ENCODE results near the gene SMKR1.

SMKR1 gene

DNA sequence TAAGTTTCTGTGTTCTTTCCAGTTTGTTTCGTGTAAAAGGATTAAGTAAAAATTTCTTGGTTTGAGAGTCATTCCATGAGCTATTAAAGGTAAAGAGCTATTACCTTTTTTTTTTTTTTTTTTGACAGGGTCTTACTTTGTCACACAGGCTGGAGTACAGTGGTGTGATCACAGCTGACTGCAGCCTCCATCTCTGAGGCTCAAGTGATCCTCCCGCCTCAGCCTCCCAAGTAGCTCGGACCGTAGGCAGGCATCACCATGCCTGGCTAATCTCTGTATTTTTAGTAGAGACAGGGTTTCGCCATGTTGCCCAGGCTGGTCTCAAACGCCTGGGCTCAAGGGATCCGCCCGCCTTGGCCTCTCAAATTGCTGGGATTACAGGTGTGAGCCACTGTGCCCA lies 1.4 kb downstream of the SMKR1 start:
- H3K27ac ChIP-seq, result no peak overlapping the region
- DNase-seq (ENCODE audit: low spot score), result no peak
- POLR2A ChIA-PET (ENCODE audit: low non-redundant PET), result no interaction called here
- TF ChIP-seq CTCF (conservative IDR thresholded peaks at IDR 0.05; ENCODE audit: low read depth), result no peak
- CTCF ChIA-PET, result no interaction called here

GRCh38 chr7:129512192-129512591 lies 9.9 kb downstream of the SMKR1 start:
- ChIA-PET CTCF (no interaction called here), POLR2A (ENCODE audit: low non-redundant PET) (no interaction called here)
- H3K27ac ChIP-seq, result no peak overlapping the region
- DNase-seq (ENCODE audit: low spot score), result no peak
- TF ChIP-seq CTCF (conservative IDR thresholded peaks at IDR 0.05; ENCODE audit: low read depth), result no peak

GRCh38 chr7:129513546-129513945 lies 11.2 kb downstream of the SMKR1 start:
- no peak overlapping the region for H3K27ac ChIP-seq
- POLR2A ChIA-PET (ENCODE audit: low non-redundant PET), result no interaction called here
- no peak for TF ChIP-seq CTCF (conservative IDR thresholded peaks at IDR 0.05; ENCODE audit: low read depth)
- DNase-seq (ENCODE audit: low spot score), result no peak
- CTCF ChIA-PET, result no interaction called here

- no peak for DNase-seq (ENCODE audit: low spot score)
- ChIA-PET POLR2A (ENCODE audit: low non-redundant PET) (no interaction called here), CTCF (interaction anchor here (0.6 kb wide), 1 partner anchor 17 kb away, joined by 3 read pairs; no protein-coding TSS in a partner anchor)
- H3K27ac ChIP-seq, result no peak overlapping the region
- TF ChIP-seq CTCF (conservative IDR thresholded peaks at IDR 0.05; ENCODE audit: low read depth), result no peak
These were observed 12.4 kb downstream of the SMKR1 start for GRCh38 chr7:129514683-129515082.

GRCh38 chr7:129515381-129515780 lies 13.1 kb downstream of the SMKR1 start:
- TF ChIP-seq CTCF (conservative IDR thresholded peaks at IDR 0.05; ENCODE audit: low read depth), result no peak

DNA sequence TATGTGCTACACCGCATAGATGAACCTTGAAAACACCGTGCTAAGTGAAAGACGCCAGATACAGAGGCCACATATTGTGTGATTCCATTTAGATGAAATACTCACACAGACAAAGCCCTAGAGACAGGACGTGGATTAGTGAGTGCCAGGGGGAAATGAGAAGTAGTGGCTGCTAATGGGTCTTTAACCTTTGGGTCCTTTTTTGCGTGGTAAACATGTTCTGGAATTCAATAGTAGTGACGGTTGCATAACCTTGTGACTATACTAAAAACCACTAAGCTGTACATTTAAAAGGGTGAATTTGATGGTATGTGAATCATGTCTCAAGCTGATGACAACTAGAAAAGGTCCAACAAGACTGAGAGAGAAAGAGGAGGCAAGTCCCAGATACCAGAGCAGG lies 15.6 kb downstream of the SMKR1 start:
- POLR2A ChIA-PET (ENCODE audit: low non-redundant PET), result no interaction called here
- no peak overlapping the region for H3K27ac ChIP-seq
- CTCF ChIA-PET, result no interaction called here
- TF ChIP-seq CTCF (conservative IDR thresholded peaks at IDR 0.05; ENCODE audit: low read depth), result no peak
- no peak for DNase-seq (ENCODE audit: low spot score)

More at GRCh38 chr7:129515381-129515780, 13.1 kb downstream of the SMKR1 start:
- ChIA-PET CTCF (no interaction called here), POLR2A (ENCODE audit: low non-redundant PET) (no interaction called here)
- no peak overlapping the region for H3K27ac ChIP-seq
- no peak for DNase-seq (ENCODE audit: low spot score)

DNA sequence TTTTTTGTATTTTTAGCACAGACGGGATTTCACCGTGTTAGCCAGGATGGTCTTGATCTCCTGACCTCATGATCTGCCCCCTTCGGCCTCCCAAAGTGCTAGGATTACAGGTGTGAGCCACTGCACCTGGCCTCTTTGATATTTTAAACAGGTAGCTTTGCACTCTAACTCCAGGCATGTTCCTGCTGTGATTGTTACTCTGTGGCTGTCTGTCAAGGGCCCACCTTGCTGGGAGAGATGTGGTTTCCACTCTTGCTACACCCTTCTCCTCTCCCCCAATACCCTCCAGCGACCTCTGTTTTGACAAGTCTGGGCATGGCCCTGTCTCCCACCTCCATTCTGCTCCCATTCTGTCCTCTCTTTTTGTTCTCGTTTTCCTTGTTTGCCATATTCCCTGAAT lies 17.1 kb downstream of the SMKR1 start:
- CTCF ChIA-PET, result interaction anchor here (0.8 kb wide), 1 partner anchor 21 kb away, joined by 3 read pairs; no protein-coding TSS in a partner anchor
- H3K27ac ChIP-seq, result no peak overlapping the region
- DNase-seq (ENCODE audit: low spot score), result no peak
- POLR2A ChIA-PET (ENCODE audit: low non-redundant PET), result no interaction called here
- TF ChIP-seq CTCF (conservative IDR thresholded peaks at IDR 0.05; ENCODE audit: low read depth), result no peak
